Daoy (cell line): ENCODE measurements around the gene TLL2. TPM values are rescaled to one million over a fixed set of nuclear protein-coding genes. Genes with fewer than 3 reads are reported as not detected.

Experiments
- DNase-seq: peaks from one replicate; pipeline ENCODE4 v3.0.0-alpha.2; 2015; ENCODE audit warnings: low read depth
- total RNA-seq: library from RNA; depleted of rRNA; stranded (reverse); fragments of >200 nt; shearing (Covaris generic); gene quantifications from 2 replicates; pipeline ENCODE4 v1.2.3, GENCODE V29; 2014

The TLL2 gene
- total RNA-seq, 1 experiment from 2014 or later: 0.29 TPM

- DNase-seq: no peak
Observed at GRCh38 chr10:96421995-96422394, 91.7 kb downstream of the TLL2 start.

GRCh38 chr10:96420228-96421009, 93.3 kb downstream of the TLL2 start:
- DNase-seq: no peak

- no peak for DNase-seq
Observed at GRCh38 chr10:96419351-96419750, 94.4 kb downstream of the TLL2 start.

- DNase-seq: no peak
Observed at GRCh38 chr10:96418582-96418981, 95.1 kb downstream of the TLL2 start.

GRCh38 chr10:96417441-96417840, 96.3 kb downstream of the TLL2 start:
- DNase-seq: peak; percentile 30

- DNase-seq: no peak
Observed at GRCh38 chr10:96416643-96417042, 97.1 kb downstream of the TLL2 start.

GRCh38 chr10:96415891-96416554, 97.7 kb downstream of the TLL2 start:
- DNase-seq: peak; percentile 18

GRCh38 chr10:96415150-96415890, 98.4 kb downstream of the TLL2 start:
- no peak for DNase-seq

- DNase-seq: no peak
Observed at GRCh38 chr10:96414303-96414702, 99.4 kb downstream of the TLL2 start.

- DNase-seq: no peak
Observed at GRCh38 chr10:96413151-96413787, 100.5 kb downstream of the TLL2 start.

- DNase-seq: peak; percentile 13
Observed at GRCh38 chr10:96411716-96412320, 101.9 kb downstream of the TLL2 start.

GRCh38 chr10:96410296-96410695, 103.4 kb downstream of the TLL2 start:
- DNase-seq: no peak

GRCh38 chr10:96408201-96408600, 105.5 kb downstream of the TLL2 start:
- DNase-seq: no peak

- no peak for DNase-seq
Observed at GRCh38 chr10:96407560-96408069, 106.1 kb downstream of the TLL2 start.

GRCh38 chr10:96406091-96406490, 107.6 kb downstream of the TLL2 start:
- DNase-seq: no peak

GRCh38 chr10:96402417-96403305, 111.1 kb downstream of the TLL2 start:
- no peak for DNase-seq

- no peak for DNase-seq
Observed at GRCh38 chr10:96401036-96401435, 112.7 kb downstream of the TLL2 start.

- DNase-seq: no peak
Observed at GRCh38 chr10:96400465-96400864, 113.3 kb downstream of the TLL2 start.

GRCh38 chr10:96397902-96398301, 115.8 kb downstream of the TLL2 start:
- DNase-seq: no peak
